ENCODE measurements around the gene HNRNPUL2. TPM values are rescaled to one million over a fixed set of nuclear protein-coding genes. Genes with fewer than 3 reads are reported as not detected.
"Not testable (repeated sequence)": the region's sequence is repeated elsewhere in the genome, so short reads cannot be mapped to it uniquely, and the experiment has no call there.

The HNRNPUL2 gene
- total RNA-seq, 4 donors from 2014 or later: 16.4 to 30.8 (median 21.5) TPM

DNA sequence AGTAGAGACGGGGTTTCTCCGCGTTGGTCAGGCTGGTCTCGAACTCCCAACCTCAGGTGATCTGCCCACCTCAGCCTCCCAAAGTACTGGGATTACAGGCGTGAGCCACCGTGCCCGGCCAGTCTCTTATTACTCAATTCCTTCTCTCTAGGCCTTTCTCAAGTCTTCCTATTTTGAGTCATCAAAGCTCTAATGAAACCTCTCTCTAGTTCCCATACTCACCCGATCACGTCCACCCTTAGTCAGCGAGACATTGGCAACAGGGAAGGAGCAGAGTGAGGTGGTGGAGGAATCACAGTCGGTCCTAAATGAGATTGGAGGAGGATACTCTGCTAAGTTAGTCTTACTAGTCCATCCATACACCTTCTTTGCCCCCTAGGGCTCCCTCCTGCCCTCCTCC, 25.0 kb downstream of the HNRNPUL2 start:
- Histone ChIP-seq H3K27me3 (no peaks in the 10 kb centered on the region), H3K27ac (no peak overlapping the region), H3K36me3 (no peaks in the 10 kb centered on the region), H3K4me1 (peaks cover 6 to 14% of the 10 kb centered on the region in 2 donors), H3K9me3 (no peaks in the 10 kb centered on the region), H3K4me3 (replicated peaks in 1 of 3) (no peak overlapping the region)
- WGBS, 2 donors: 94 to 97% methylated on average over 11 of the region's 11 CpGs
- intact Hi-C loops (cut with DNase I): no loop called here
- DNase-seq: no peak
- TF ChIP-seq POLR2A (IDR thresholded peaks at IDR 0.05): no peak
- TF ChIP-seq, protein P1, sequence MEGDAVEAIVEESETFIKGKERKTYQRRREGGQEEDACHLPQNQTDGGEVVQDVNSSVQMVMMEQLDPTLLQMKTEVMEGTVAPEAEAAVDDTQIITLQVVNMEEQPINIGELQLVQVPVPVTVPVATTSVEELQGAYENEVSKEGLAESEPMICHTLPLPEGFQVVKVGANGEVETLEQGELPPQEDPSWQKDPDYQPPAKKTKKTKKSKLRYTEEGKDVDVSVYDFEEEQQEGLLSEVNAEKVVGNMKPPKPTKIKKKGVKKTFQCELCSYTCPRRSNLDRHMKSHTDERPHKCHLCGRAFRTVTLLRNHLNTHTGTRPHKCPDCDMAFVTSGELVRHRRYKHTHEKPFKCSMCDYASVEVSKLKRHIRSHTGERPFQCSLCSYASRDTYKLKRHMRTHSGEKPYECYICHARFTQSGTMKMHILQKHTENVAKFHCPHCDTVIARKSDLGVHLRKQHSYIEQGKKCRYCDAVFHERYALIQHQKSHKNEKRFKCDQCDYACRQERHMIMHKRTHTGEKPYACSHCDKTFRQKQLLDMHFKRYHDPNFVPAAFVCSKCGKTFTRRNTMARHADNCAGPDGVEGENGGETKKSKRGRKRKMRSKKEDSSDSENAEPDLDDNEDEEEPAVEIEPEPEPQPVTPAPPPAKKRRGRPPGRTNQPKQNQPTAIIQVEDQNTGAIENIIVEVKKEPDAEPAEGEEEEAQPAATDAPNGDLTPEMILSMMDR (IDR thresholded peaks at IDR 0.05): no peak

DNA sequence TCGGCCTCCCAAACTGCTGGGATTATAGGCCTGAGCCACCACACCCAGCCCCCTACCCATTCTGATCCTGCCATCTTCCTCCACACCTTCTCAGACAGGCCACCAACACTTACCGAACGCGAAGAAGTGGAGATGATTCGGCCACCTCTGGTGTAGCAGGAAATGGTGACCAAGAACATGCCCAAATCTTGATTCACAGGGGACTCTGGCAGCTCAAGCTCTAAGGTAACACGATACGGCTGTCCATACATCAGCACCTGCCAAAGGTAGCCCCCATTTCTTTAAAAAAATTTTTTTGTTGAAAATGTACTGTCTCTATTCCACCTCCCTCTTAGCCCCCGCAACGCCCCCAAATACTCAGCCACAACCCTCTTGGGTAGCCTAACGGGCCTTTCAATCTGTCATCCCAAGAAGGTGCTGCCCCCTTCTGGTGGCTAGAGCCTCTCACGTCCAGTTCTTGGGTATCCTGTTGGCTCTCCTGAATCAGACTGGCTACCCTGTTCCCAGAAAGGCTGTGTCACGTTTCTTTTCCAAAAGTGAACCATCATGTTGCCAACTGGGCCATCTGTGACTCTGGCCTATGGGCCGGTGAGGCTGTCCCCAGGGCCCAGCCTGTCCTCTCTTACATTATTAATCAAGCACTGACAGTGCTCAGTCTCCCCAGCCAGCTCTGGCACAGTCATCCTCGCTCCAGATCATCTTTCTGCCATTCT, 32.6 kb downstream of the HNRNPUL2 start:
- H3K36me3 ChIP-seq: peaks cover 0 to 30% of the 10 kb centered on the region in 2 donors

GRCh38 chr11:62693624-62694023, 33.6 kb downstream of the HNRNPUL2 start:
- not testable (repeated sequence) for DNase-seq; H3K27me3 ChIP-seq; H3K27ac ChIP-seq; H3K4me1 ChIP-seq; H3K9me3 ChIP-seq; H3K4me3 ChIP-seq (replicated peaks in 1 of 3)
- H3K36me3 ChIP-seq: peaks cover 0 to 30% of the 10 kb centered on the region in 2 donors
- 75 to 83% methylated on average over 4 of the region's 4 CpGs for WGBS, 2 donors
- intact Hi-C loops (cut with DNase I): loop anchor here (10.0 kb wide), 1 partner anchor 299 kb away; no protein-coding TSS in a partner anchor

More for the DNA sequence above, 32.6 kb downstream of the HNRNPUL2 start:
- Histone ChIP-seq H3K9me3 (no peaks in the 10 kb centered on the region), H3K27me3 (no peaks in the 10 kb centered on the region), H3K27ac (no peak overlapping the region), H3K4me1 (no peaks in the 10 kb centered on the region), H3K4me3 (replicated peaks in 1 of 3) (no peak overlapping the region)
- intact Hi-C loops (cut with DNase I): loop anchor here (10.0 kb wide), 1 partner anchor 300 kb away; no protein-coding TSS in a partner anchor
- TF ChIP-seq, protein P1 (IDR thresholded peaks at IDR 0.05): peak in 5 of 6 experiments; percentile 45 to 79 (median 58)
- no peak for TF ChIP-seq POLR2A (IDR thresholded peaks at IDR 0.05)
- DNase-seq: peak; percentile 75 to 78
- WGBS, 2 donors: 61 to 65% methylated on average over 14 of the region's 14 CpGs

GRCh38 chr11:62689421-62690183, 37.7 kb downstream of the HNRNPUL2 start, which contains the start of gene LRRN4CL:
Gene LRRN4CL (minus strand): TSS chr11:62689530. CDS start chr11:62688508, 1,022 bp downstream.
- intact Hi-C loops (cut with DNase I): loop anchor here (10.0 kb wide), 1 partner anchor 295 kb away; no protein-coding TSS in a partner anchor
- WGBS, 2 donors: 67 to 74% methylated on average over 11 of the region's 11 CpGs
- H3K4me1 ChIP-seq: peaks cover 4 to 8% of the 10 kb centered on the region in 2 donors
- H3K9me3 ChIP-seq: no peaks in the 10 kb centered on the region
- no peaks in the 10 kb centered on the region for H3K27me3 ChIP-seq
- peak within 1 kb of the TSS in 2 of 3 donors; percentile 27 to 44 for H3K27ac ChIP-seq
- TF ChIP-seq POLR2A (IDR thresholded peaks at IDR 0.05): no peak
- TF ChIP-seq, protein P1 (IDR thresholded peaks at IDR 0.05): no peak
- H3K4me3 ChIP-seq (replicated peaks in 1 of 3): peak within 1 kb of the TSS in 1 of 3 donors; percentile 23
- peaks cover 0 to 30% of the 10 kb centered on the region in 2 donors for H3K36me3 ChIP-seq
- DNase-seq: no peak

DNA sequence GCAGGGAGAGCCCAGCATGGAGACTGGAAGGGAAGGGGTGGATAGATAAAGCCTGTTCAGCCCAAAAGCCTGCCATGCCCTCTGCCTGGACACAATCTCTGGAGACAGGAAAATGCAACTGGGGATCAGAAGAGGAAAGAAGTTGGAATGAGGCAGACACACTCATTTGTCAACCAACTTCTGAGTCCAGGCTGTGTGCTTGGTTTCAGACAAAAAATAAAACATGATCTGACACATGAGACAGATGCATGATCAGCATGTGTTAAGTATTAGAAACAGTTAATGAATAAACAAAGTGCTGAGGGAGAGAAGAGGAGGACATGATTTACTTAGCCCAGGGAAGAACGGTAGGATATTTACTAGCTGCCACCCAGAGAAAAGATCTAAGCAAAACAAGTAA, 38.8 kb downstream of the HNRNPUL2 start:
- no peak for DNase-seq
- Histone ChIP-seq H3K4me3 (replicated peaks in 1 of 3) (peak overlapping the region in 1 of 3 donors; percentile 23), H3K36me3 (peaks cover 0 to 29% of the 10 kb centered on the region in 2 donors), H3K27me3 (no peaks in the 10 kb centered on the region), H3K27ac (peak overlapping the region in 2 of 3 donors; percentile 27 to 44), H3K9me3 (no peaks in the 10 kb centered on the region), H3K4me1 (peaks cover 4 to 8% of the 10 kb centered on the region in 2 donors)
- WGBS, 2 donors: 64 to 69% methylated on average over 1 of the region's 1 CpG
- no peak for TF ChIP-seq POLR2A (IDR thresholded peaks at IDR 0.05)
- TF ChIP-seq, protein P1 (IDR thresholded peaks at IDR 0.05): no peak
- intact Hi-C loops (cut with DNase I): no loop called here

Measured in thyroid gland (tissue), 4 donors.